AG09309 (cell line): Measurements from ENCODE around the gene PPM1H.

Experiments
- DNase-seq: peaks from one replicate; pipeline ENCODE4 v3.0.0-alpha.2; 2010; ENCODE audit warnings: low read depth
- H3K4me3 ChIP-seq: 2 replicates; pipeline ENCODE4 v1.5.1; 2011; ENCODE audit warnings: mild to moderate bottlenecking, low read depth, low read length, moderate library complexity; ENCODE audit not compliant: control insufficient read depth
- TF ChIP-seq, protein P1 (sequence below): IDR thresholded peaks from 2 replicates; pipeline ENCODE4 v1.5.1; 2011; ENCODE audit warnings: mild to moderate bottlenecking, low read depth, low read length, inconsistent platforms; ENCODE audit not compliant: insufficient read depth, control insufficient read depth; ENCODE audit errors: missing control alignments

Gene PPM1H

GRCh38 chr12:62654326-62655241 lies 280.4 kb downstream of the PPM1H start:
- no peak for DNase-seq
- no peak overlapping the region for H3K4me3 ChIP-seq
- TF ChIP-seq, protein P1, sequence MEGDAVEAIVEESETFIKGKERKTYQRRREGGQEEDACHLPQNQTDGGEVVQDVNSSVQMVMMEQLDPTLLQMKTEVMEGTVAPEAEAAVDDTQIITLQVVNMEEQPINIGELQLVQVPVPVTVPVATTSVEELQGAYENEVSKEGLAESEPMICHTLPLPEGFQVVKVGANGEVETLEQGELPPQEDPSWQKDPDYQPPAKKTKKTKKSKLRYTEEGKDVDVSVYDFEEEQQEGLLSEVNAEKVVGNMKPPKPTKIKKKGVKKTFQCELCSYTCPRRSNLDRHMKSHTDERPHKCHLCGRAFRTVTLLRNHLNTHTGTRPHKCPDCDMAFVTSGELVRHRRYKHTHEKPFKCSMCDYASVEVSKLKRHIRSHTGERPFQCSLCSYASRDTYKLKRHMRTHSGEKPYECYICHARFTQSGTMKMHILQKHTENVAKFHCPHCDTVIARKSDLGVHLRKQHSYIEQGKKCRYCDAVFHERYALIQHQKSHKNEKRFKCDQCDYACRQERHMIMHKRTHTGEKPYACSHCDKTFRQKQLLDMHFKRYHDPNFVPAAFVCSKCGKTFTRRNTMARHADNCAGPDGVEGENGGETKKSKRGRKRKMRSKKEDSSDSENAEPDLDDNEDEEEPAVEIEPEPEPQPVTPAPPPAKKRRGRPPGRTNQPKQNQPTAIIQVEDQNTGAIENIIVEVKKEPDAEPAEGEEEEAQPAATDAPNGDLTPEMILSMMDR: no peak

GRCh38 chr12:62653740-62654139 lies 281.2 kb downstream of the PPM1H start:
- no peak for DNase-seq

DNA sequence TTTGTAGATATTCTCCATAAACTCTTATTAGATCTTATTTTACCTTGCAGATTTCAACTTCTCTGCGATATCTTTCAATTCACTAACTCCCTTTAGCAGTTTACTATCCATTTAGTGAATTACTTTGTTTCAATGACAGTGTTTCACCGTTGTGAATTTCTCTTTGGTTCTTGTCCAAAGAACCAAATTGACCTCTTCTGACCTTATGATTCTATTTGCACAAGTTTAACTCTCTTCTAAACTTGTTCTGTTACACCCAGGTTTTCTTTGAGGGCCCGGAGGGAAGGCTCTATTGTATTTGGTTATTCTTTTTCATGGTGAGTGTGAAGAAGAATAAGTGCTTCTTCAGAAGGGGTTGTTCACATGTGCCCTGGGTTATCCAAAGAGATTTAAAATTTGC lies 281.6 kb downstream of the PPM1H start:
- no peak for DNase-seq
- TF ChIP-seq, protein P1: no peak
- H3K4me3 ChIP-seq: no peak overlapping the region

More at GRCh38 chr12:62653740-62654139, 281.2 kb downstream of the PPM1H start:
- no peak overlapping the region for H3K4me3 ChIP-seq
- TF ChIP-seq, protein P1: no peak

DNA sequence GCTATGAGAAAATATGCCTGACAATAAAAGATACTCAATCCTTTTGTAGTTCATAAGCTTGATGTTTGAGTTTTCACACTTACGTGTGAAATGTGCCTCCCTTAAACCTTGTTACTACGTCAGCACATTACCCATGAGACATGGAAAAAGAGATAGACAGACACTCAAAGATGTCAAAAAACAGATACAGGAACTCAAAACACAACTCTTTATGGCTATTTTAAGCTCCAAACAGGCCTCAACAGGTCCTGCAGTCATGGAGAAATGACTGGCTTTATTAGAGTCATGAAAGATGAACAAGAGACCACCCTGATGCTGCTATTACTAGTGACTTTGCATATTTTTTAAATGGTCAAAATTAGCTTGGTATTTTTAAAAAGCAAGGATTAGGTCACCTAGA lies 283.8 kb downstream of the PPM1H start:
- H3K4me3 ChIP-seq: no peak overlapping the region
- TF ChIP-seq, protein P1: no peak

DNA sequence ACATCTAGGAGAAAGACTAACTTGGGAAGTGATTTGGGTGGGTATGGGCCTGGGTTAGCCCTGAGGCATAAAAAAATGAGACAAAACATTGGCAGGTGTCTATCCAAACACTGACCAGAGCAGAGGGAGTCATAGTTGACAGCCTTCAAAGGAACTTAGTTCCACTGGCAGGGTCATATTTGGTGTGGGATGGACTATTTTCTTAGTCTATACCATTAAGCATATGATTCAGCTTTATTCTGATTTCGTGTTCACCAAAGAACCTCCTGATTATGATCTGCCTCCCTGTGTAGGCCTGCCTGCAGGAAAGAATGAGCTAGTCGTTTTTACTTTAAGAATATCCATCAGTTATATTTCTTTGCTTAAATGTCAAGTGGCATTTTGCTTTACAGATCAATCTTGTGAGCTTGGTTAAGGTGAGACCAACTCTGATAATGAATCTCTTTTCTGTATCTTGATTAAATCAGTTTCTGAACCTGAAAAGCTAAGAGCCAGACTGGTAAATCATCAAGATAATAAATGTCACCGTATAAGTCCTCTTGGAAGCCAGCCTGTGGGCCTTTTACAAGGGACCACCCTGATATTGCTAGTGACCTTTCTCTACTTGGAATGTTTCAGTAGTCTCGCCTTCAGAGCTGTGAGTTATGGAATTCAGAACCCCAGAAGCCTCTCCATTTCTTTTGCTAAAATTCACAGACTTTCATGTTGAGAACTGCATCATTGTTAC lies 285.4 kb downstream of the PPM1H start:
- no peak for DNase-seq
- H3K4me3 ChIP-seq: no peak overlapping the region
- TF ChIP-seq, protein P1: no peak

More for the DNA sequence above, 283.8 kb downstream of the PPM1H start:
- DNase-seq: no peak

- DNase-seq: no peak
- TF ChIP-seq, protein P1: no peak
Measured at GRCh38 chr12:62647586-62647985, 287.4 kb downstream of the PPM1H start.

More at GRCh38 chr12:62647586-62647985, 287.4 kb downstream of the PPM1H start:
- no peak overlapping the region for H3K4me3 ChIP-seq
